GM03348 (cell line): ENCODE results near the gene ARMC12.
A peak's percentile ranks its signal among the peaks of the same experiment; 100 is the strongest.

Source experiments
- DNase-seq: peaks from one replicate; pipeline ENCODE4 v3.0.0; 2012; ENCODE audit warnings: low spot score

The ARMC12 gene

GRCh38 chr6:35735452-35735851 lies 1.4 kb upstream of the ARMC12 start:
- DNase-seq, result no peak

DNA sequence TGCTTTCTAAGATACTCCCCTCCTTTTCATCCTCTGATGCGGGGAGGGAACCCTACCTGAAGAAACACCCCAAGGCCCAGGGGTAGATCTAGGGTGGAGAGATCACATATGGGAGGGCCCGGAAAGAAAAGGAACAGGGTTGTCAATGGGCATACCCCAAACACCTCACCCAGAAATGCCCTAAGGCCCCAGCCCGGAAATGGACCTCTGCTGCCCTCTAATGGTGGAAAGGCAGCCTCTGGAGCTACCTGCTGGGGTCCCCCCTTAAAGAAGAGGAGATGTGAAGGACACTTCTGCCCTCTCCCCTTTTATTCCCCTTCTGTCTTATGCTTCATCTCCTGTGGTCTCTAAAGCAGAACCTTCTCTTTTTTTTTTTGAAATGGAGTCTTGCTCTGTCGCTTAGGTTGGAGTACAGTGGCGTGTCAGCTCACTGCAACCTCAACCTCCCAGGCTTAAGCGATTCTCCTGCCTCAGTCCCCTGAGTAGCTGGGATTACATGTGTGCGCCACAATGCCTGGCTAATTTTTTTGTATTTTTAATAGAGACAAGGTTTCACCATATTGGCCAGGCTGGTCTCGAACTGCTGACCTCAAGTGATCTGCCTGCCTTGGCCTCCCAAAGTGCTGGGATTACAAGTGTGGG lies 458 bp upstream of the ARMC12 start:
- peak; percentile 83 for DNase-seq

DNA sequence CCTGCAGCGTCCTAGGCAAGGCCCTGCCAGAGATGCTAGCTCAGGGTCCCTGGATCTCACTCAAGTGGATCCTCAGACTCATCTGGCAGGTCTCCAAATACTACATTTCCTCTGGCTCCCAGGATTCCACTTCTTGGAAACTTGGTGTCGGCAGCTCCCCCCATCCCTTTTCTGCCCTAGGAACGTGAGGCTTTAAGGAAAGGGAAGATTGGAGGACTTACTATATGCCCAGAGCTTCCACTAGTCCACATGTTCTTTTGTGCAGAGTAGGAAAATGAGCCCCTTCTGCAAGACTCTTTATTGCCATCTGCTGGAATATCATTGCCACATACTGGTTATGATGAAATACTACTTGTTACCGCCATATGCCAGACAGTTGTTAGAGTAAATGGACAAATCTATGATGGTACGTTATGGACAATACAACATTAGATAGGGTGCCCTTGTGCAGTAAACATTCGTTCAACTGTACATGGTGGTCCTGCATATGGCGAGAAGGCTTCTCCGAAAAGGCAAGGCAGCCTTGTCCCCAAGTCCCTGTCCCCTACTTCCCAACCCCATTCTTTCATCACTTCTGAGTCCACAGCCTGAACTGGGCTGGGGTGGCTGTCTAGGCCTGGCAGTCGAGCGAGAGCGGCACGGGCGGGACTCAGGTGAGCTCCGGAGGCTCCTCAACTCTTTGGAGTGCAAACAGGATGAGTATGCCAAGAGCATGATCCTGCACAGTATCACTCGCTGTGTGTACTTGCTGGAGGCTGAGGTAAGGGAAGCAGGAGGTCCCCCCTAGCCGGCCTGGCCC lies 780 bp downstream of the ARMC12 start:
- DNase-seq, result peak; percentile 90

DNA sequence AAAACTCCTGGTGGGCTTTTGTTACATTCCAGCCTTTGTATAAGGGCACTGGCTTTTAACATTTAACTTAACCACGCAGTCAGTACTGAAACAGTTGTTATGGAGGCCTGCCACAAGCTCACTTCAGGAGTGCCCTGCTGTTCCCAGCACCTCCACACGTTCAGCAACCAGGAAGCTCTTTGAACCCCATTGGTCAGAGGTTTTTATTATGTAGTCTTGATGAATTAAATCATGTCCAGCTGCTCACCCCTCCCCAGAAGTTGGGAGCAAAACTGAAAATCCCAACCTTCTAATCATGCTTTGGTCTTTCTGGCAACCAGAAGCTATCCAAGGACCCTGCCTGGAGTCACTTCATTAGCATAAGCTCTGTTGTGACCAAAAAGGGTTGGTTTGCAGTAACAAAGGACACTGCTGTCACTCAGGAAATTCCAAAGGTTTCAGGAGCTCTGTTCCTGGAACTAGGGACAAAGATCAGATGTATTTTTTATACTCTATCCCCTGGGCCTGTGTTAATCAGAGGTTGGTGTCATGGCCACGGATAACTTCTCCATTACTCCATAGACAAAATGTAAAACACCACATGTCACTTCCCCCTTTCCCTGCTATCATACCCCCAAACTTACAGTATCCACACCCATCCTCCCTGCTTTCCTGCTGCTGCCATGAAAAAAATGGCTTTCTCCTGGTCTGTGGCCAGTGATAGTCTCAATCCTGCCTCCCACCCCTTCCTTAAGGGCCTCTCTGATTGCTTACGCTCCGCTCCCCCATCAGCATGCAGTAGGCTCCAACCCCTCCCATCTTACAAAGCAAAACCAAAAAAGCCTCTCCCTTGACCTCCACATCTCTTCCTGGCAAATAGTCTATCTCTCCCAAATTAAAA lies 3.1 kb downstream of the ARMC12 start:
- DNase-seq, result no peak

DNA sequence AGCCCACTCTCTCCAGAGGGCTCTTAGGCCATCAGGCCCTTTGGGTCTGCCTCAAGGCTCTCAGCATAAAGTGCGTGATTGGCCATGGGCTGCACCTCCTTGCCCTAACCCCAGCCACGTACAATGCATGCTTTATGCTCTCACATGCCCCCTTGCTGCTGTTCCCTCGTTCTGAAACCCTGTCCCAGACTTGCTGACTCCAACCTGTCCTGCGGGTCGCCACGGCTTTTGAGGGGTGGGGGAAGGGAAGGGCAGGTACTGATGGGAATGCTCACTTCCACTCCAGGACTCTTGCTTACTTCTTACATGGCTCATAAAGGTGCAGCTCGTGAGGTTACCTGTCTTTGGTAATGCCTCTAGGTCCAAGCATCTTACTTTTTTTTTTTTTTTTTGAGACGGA lies 6.0 kb downstream of the ARMC12 start:
- DNase-seq, result no peak

GRCh38 chr6:35745509-35745908 lies 8.7 kb downstream of the ARMC12 start:
- DNase-seq, result no peak

DNA sequence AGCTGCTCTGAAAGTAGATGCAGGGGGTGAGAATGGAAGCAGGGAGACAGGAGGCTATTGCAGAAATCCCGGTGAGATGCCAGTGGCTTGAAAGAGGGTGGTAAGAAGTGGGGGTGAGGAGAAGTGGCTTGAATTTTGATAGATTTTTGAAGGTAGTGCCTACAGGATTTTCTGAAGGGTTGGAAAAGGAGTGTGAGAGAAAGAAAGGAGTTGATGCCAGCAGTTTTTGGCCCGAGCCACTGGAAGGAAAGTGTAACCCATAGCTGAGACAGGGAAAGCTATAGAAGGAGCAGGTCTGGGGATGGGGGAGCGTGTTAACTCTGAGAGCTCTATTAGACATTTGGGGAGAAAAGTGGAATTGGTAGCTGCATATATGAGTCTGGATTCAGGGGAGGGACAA lies 9.7 kb downstream of the ARMC12 start:
- DNase-seq, result no peak

- no peak for DNase-seq
These were observed 11.0 kb downstream of the ARMC12 start for GRCh38 chr6:35747877-35748276.

DNA sequence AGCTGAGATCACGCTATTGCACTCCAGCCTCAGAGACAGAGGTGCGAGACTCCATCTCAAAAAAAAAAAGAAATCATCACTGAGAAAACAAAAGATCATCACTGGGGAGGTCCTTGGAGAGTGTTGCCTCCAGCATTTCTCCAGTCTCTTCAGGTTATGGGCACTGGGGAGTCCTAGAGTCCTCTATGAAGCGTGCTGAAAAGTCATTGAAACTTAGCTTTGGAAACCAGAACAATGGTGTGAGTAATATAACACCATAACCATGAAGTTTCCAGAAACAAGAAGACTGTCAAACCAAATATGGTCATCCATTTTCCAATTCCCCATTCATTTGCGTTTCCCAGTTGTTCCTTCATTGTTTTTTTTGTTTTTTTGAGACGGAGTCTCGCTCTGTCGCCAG lies 13.7 kb downstream of the ARMC12 start:
- DNase-seq, result no peak

DNA sequence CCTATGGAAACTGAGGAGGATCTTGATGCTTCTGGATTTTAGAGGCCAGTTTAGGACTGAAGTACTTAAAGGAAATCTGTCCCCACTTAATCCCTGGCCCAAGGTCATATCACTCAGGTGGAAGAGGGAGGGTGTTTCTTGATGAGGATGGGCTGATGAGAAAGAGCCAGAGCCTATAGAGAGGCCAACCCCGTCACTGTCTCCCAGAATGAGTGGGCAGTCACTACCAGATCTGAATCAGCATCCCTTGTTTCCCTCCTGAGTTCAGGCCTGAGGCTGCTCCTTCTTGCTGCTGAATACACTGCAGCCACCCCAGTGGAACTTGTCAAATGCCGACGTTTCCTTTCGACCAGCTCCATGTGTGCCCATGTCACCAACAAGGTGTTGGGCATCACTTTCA lies 14.8 kb downstream of the ARMC12 start:
- no peak for DNase-seq

GRCh38 chr6:35752330-35752729 lies 15.5 kb downstream of the ARMC12 start:
- DNase-seq, result no peak

DNA sequence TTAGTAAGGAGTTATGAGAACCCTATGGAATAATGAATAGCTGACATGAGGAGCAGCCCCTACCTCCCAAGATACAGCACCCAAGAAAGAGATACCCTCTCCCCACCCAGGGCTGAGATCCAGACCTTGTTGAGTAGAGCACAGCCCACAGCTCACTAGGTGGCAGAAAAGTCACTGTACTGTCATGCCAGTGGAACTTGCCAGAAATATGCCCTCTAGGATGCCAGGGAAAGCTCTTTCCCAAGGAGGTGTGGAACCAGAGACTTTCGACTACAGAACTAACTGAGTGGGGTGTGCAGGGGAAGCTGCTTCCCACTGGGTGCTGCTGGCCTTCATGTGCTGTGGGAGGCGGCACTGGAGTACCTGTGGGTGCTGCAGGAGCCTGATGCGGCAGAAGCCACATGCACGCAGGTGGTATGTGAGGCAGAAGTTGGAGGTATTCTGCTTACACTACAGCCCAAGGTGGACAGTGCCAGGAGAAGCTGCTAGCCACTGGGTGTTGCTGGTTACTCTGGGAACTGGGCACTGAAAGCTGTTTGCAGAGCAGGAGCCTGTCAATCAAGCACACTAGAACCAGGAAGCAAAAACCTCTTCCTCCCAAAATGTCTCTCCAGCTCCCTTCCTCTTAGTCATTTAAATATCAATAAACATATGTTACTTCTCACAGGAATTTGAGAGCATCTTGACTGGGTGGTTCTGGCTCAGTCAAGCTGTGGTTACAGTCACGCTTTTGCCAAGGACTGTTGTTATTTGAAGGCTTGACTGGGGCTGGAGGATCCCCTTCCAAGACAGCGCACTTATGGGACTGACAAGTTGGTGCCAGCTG lies 17.8 kb downstream of the ARMC12 start:
- no peak for DNase-seq

DNA sequence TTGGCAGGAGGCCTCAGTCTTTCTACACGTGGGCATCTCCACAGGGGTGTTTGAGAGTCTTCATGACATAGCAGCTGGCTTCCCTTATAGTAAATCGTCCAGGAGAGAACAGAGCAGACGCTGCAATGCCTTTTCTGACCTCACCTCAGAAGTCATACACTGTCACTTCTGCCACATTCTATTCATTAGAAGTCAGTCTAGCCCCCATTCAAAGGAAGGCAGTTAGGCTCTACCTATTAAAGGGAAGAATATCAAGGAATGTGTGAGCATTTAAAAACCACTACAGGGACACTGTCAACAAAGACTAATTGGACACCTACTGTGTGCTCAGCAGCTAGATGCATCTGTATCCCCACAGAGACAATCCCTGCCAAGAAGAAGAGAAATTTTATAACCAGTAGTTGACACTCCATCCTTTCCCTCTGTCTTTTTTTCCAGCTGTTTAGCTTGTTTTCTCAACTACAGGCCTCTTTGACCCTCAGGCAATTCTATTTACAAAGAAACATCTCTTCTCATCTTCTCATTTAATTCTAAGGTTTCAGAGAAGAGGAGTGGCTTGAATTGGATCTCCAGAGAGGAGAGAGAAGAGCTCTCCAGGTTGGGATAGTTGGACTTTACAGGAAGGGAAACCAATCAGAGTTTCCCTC lies 18.6 kb downstream of the ARMC12 start:
- no peak for DNase-seq

DNA sequence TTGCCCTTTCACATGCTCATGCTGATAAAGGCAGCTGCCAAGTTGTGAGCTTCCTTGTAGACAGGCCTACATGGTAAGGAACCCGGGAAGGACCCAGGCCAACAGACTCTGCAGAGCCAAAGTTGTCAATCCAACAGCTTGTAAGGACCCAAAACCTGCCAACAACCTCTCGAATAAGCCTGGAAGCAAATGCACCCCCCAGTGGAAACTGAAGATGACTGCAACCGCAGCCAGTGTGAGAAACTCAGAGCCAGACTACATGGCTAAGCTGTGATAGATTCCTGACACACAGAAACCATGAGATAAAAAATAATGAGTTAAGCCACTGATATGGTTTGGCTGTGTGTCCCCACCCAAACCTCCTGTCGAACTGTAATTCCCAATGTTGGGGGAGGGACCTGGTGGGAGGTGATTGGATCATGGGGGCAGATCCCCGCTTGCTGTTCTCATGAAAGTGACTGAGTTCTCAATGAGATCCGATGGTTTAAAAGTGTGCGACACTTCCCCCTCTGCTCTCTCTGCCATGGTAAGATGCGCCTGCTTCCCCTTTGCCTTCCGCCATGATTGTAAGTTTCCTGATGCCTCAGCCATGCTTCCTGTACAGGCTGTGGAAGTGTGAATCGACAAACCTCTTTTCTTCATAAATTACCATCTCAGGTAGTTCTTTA lies 20.8 kb downstream of the ARMC12 start:
- peak; percentile 50 for DNase-seq

DNA sequence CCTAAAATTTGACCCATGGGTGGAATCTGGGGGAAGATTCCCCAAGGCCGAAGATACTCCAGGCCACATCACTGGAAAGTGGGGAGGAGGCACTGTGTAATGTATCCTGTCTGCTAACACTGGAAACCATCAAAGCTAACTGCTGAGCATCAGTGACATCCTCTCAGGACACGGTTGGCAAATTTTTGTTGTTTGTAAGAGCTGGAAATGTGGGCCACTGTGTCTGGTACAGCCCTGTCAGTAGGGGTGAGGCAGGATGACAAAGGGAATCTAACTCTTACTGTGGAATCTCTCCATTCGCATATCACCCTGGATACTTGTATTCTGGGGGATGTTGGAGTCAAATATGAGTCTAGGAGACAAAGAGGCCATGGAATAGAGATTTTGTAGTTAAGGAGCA lies 22.6 kb downstream of the ARMC12 start:
- DNase-seq, result no peak

DNA sequence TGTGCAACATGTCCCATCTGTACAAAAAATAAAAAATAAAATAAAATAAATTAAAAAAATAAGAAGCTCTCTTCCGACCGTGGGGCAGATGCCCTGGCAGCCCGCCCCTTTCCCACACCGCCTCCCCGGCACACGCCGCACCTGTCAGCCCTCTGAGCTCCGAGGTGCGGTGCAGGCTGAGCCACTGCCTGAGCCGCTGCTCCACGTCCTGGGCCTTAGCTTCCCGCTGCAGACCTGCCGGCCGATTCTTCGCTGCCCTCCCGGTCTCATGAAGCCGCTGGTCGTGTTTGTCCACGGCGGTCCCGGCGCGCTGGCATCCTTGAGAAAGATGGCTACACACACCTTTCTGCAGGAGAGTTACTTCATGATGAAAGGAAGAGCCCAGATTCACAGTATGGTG lies 28.9 kb downstream of the ARMC12 start:
- no peak for DNase-seq

GRCh38 chr6:35769211-35769610 lies 32.4 kb downstream of the ARMC12 start:
- DNase-seq, result no peak

GRCh38 chr6:35771343-35771627 lies 34.5 kb downstream of the ARMC12 start:
- no peak for DNase-seq

GRCh38 chr6:35774116-35774794 lies 37.4 kb downstream of the ARMC12 start:
- no peak for DNase-seq

GRCh38 chr6:35775031-35775430 lies 38.2 kb downstream of the ARMC12 start:
- DNase-seq, result no peak
